DND-41 (cell line): Measurements from ENCODE around the gene SERGEF.

Source experiments
- ATAC-seq: fragments of 200-7000 bp; cut with Tn5 transposase; 3 replicates; pipeline ENCODE4 v1.9.1; 2021; ENCODE audit warnings: low read depth; ENCODE audit not compliant: insufficient read depth
- DNase-seq: peaks from one replicate; pipeline ENCODE4 v3.0.0-alpha.2; 2020
- H2AFZ ChIP-seq: 2 replicates; pipeline ENCODE4 v1.6.0; 2012; ENCODE audit warnings: low read depth, low read length
- H3K27ac ChIP-seq: 2 replicates; pipeline ENCODE4 v1.5.1; 2012; ENCODE audit warnings: low read length, inconsistent platforms
- H3K27me3 ChIP-seq: fragments of 200-600 bp; sonication (generic); 2 replicates; pipeline ENCODE4 v1.6.0; 2012; ENCODE audit warnings: low read length, mild to moderate bottlenecking, inconsistent platforms; ENCODE audit not compliant: insufficient read depth, poor library complexity
- H3K36me3 ChIP-seq: 2 replicates; pipeline ENCODE4 v1.5.1; 2012; ENCODE audit warnings: low read length, inconsistent platforms; ENCODE audit not compliant: insufficient read depth
- H3K4me1 ChIP-seq: 2 replicates; pipeline ENCODE4 v1.5.1; 2012; ENCODE audit warnings: mild to moderate bottlenecking, low read length; ENCODE audit not compliant: insufficient read depth
- H3K4me2 ChIP-seq: 2 replicates; pipeline ENCODE4 v1.6.0; 2012; ENCODE audit warnings: mild to moderate bottlenecking, moderate library complexity, low read length, inconsistent platforms; ENCODE audit not compliant: insufficient read depth
- H3K4me3 ChIP-seq, 2 experiments: fragments of 200-600 bp in 1 of 2; shearing (Covaris generic) in 1 of 2; 2 replicates each; pipeline ENCODE4 v1.5.1; 2012 to 2016; ENCODE audit warnings: inconsistent platforms in 2 of 2, low read length in 2 of 2, mild to moderate bottlenecking in 2 of 2, low read depth in 1 of 2, moderate library complexity in 1 of 2
- H3K79me2 ChIP-seq: 2 replicates; pipeline ENCODE4 v1.6.0; 2012; ENCODE audit warnings: low read length, inconsistent platforms; ENCODE audit not compliant: insufficient read depth
- H3K9ac ChIP-seq: 2 replicates; pipeline ENCODE4 v1.6.0; 2012; ENCODE audit warnings: low read depth, mild to moderate bottlenecking, inconsistent platforms, low read length, moderate library complexity
- H3K9me3 ChIP-seq: 2 replicates; pipeline ENCODE4 v1.5.1; 2012; ENCODE audit warnings: low read length, moderate library complexity, mild to moderate bottlenecking, inconsistent platforms; ENCODE audit not compliant: insufficient read depth, severe bottlenecking
- H4K20me1 ChIP-seq: 2 replicates; pipeline ENCODE4 v1.6.0; 2012; ENCODE audit warnings: low read length; ENCODE audit not compliant: insufficient read depth
- EZH2 ChIP-seq: IDR thresholded peaks from 3 replicates; pipeline ENCODE4 v1.6.1; 2012; ENCODE audit warnings: borderline replicate concordance, low read depth, mild to moderate bottlenecking, moderate library complexity, low read length, inconsistent platforms; ENCODE audit not compliant: severe bottlenecking
- TF ChIP-seq, protein P1 (sequence below): IDR thresholded peaks from 2 replicates; pipeline ENCODE4 v1.5.1; 2012; ENCODE audit warnings: borderline replicate concordance, low read length, moderate library complexity, mild to moderate bottlenecking; ENCODE audit not compliant: poor library complexity, severe bottlenecking; ENCODE audit errors: extremely low read depth

SERGEF gene

DNA sequence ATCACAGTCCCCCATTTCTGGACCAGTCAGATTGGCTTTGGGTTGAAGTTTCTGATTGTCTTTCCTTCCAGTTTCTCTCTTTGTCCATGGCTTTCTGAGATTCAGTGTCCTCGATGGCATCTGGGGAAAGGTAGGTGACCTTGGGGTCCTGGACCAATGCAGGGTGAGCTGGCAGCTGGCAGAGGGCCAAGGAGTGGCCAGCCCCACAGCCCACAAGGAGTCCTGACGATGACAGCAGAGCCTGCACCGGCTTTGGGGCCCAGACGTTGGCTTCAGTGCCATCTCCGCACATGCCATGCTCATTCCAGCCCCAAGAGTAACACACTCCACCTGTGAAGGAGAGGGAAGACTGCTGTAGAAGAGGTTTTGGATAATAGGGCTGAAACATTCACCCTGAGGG lies 224.8 kb downstream of the SERGEF start:
- no peaks in the 10 kb centered on the region for H3K79me2 ChIP-seq
- no peak overlapping the region for H2AFZ ChIP-seq
- H3K4me1 ChIP-seq, result no peaks in the 10 kb centered on the region
- H3K9ac ChIP-seq, result no peak overlapping the region
- no peak overlapping the region for H3K4me2 ChIP-seq
- no peaks in the 10 kb centered on the region for H3K36me3 ChIP-seq
- H3K27ac ChIP-seq, result no peak overlapping the region
- H3K27me3 ChIP-seq, result no peaks in the 10 kb centered on the region
- H3K4me3 ChIP-seq, result no peak overlapping the region
- no peak for ATAC-seq
- H4K20me1 ChIP-seq, result no peaks in the 10 kb centered on the region
- no peak for TF ChIP-seq EZH2
- TF ChIP-seq, protein P1, sequence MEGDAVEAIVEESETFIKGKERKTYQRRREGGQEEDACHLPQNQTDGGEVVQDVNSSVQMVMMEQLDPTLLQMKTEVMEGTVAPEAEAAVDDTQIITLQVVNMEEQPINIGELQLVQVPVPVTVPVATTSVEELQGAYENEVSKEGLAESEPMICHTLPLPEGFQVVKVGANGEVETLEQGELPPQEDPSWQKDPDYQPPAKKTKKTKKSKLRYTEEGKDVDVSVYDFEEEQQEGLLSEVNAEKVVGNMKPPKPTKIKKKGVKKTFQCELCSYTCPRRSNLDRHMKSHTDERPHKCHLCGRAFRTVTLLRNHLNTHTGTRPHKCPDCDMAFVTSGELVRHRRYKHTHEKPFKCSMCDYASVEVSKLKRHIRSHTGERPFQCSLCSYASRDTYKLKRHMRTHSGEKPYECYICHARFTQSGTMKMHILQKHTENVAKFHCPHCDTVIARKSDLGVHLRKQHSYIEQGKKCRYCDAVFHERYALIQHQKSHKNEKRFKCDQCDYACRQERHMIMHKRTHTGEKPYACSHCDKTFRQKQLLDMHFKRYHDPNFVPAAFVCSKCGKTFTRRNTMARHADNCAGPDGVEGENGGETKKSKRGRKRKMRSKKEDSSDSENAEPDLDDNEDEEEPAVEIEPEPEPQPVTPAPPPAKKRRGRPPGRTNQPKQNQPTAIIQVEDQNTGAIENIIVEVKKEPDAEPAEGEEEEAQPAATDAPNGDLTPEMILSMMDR, result no peak
- no peaks in the 10 kb centered on the region for H3K9me3 ChIP-seq
- DNase-seq, result no peak

DNA sequence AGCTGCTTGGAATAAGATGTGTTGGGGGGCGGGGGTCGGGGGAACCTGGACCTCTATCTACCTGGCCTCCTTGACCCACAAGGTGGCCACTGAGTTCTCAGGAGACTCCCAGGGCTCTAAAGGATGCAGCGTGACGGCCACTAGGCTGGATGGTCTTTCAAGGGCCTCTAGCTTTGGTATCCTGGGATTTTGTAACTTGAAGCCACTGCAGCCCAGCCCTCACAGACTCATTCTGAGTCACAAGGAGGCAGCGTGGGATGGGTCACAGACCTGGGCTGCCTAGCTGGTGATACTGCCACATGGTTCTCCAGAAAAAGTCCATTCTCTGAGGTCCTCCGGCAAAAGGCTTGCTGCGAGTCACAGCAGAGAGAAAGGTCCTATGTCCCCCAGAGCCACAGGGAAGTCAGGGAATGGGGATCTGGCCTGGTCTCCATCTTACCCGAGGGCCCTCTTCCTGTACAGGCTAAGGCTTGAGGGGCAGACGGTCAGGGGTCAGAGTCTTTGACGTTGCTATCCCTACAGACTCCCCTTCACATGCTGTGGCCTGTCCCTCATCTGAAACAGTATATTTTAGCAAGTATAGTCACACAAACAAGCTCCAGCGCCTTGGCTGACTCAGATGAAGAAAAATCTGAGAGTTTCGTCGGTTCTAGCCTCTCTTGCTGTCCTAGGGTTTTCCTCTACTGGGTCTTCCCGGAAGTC lies 225.9 kb downstream of the SERGEF start:
- DNase-seq, result no peak
- Histone ChIP-seq H3K9ac (no peak overlapping the region), H3K27me3 (no peaks in the 10 kb centered on the region), H3K9me3 (no peaks in the 10 kb centered on the region), H3K79me2 (no peaks in the 10 kb centered on the region), H3K27ac (no peak overlapping the region), H3K4me1 (no peaks in the 10 kb centered on the region), H3K4me2 (no peak overlapping the region), H3K4me3 (no peak overlapping the region), H3K36me3 (no peaks in the 10 kb centered on the region), H4K20me1 (no peaks in the 10 kb centered on the region), H2AFZ (no peak overlapping the region)
- TF ChIP-seq EZH2, result no peak
- TF ChIP-seq, protein P1, result no peak
- no peak for ATAC-seq

DNA sequence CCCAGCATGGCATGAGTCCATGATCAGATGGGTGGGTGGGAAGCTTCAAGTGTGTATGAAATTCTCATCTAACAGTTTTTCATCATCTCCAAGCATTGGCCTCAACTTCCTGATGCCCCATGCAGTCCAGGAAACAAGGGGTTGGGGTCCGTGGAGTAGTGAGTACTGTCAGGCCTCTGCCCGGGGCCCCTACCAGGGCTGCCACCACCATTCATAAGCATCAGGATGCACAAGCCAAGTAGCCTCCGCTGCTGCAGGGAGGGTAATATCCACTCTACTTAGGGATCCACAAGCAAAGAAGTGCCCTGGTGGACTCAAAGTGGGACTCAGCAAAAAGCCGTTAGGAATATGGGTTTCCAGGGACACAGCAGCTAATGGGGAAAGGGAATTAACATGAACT lies 229.0 kb downstream of the SERGEF start:
- H3K9me3 ChIP-seq, result no peaks in the 10 kb centered on the region
- no peak for DNase-seq
- no peaks in the 10 kb centered on the region for H3K36me3 ChIP-seq
- ATAC-seq, result no peak
- no peak overlapping the region for H3K9ac ChIP-seq
- no peak overlapping the region for H3K4me2 ChIP-seq
- H2AFZ ChIP-seq, result no peak overlapping the region
- H4K20me1 ChIP-seq, result no peaks in the 10 kb centered on the region
- H3K27me3 ChIP-seq, result no peaks in the 10 kb centered on the region
- no peaks in the 10 kb centered on the region for H3K4me1 ChIP-seq
- no peak for TF ChIP-seq EZH2
- TF ChIP-seq, protein P1, result no peak
- H3K27ac ChIP-seq, result no peak overlapping the region
- H3K79me2 ChIP-seq, result no peaks in the 10 kb centered on the region
- no peak overlapping the region for H3K4me3 ChIP-seq
